Activated naive CD4-positive, alpha-beta T cell treated with anti-CD3 and anti-CD28 coated beads, Interleukin-2, amount 50 U/mL, for 72 hours (primary cell): ENCODE data around the gene CFAP57. TPM values are rescaled to one million over a fixed set of nuclear protein-coding genes. Genes with fewer than 3 reads are reported as not detected.

Experiments used
- total RNA-seq, 2 donors: library from RNA; stranded (reverse); gene quantifications; one replicate each; pipeline ENCODE4 v1.2.3, GENCODE V29; 2022

CFAP57 gene
- total RNA-seq, 2 donors from 2014 or later = 0.37 to 0.61 TPM

Other genes starting within 250 kb of the CFAP57 start
- 100 to 1,000 TPM in 1 of 2 donors, 10 to 100 TPM in 1; 39.9 to 121 TPM for gene SLC2A1, start 213.5 kb upstream of the CFAP57 start, total RNA-seq
- 10 to 100 TPM; 50.2 to 83.4 TPM for gene EBNA1BP2, start within 50 bp of the CFAP57 start, total RNA-seq
- under 1 TPM in 1 of 2 donors, not detected in 1; 0.18 TPM for gene TMEM125, start 97.7 kb downstream of the CFAP57 start, total RNA-seq
- not detected for gene C1orf210, start 113.3 kb downstream of the CFAP57 start, total RNA-seq
- gene TIE1, start 128.7 kb downstream of the CFAP57 start, total RNA-seq = under 1 TPM; 0.36 to 0.49 TPM
- not detected for gene MPL, start 165.5 kb downstream of the CFAP57 start, total RNA-seq
- gene CDC20, start 186.7 kb downstream of the CFAP57 start, total RNA-seq = 100 to 1,000 TPM; 127 to 328 TPM
- 10 to 100 TPM; 53.2 to 61.0 TPM for gene ELOVL1, start 195.7 kb downstream of the CFAP57 start, total RNA-seq
- 10 to 100 TPM; 32.8 to 53.9 TPM for gene MED8, start 217.5 kb downstream of the CFAP57 start, total RNA-seq
- gene SZT2, start 217.6 kb downstream of the CFAP57 start, total RNA-seq = 10 to 100 TPM; 52.1 to 52.2 TPM